Measurements from ENCODE around the gene FLII.
A peak's percentile ranks its signal among the peaks of the same experiment; 100 is the strongest.

The FLII gene

DNA sequence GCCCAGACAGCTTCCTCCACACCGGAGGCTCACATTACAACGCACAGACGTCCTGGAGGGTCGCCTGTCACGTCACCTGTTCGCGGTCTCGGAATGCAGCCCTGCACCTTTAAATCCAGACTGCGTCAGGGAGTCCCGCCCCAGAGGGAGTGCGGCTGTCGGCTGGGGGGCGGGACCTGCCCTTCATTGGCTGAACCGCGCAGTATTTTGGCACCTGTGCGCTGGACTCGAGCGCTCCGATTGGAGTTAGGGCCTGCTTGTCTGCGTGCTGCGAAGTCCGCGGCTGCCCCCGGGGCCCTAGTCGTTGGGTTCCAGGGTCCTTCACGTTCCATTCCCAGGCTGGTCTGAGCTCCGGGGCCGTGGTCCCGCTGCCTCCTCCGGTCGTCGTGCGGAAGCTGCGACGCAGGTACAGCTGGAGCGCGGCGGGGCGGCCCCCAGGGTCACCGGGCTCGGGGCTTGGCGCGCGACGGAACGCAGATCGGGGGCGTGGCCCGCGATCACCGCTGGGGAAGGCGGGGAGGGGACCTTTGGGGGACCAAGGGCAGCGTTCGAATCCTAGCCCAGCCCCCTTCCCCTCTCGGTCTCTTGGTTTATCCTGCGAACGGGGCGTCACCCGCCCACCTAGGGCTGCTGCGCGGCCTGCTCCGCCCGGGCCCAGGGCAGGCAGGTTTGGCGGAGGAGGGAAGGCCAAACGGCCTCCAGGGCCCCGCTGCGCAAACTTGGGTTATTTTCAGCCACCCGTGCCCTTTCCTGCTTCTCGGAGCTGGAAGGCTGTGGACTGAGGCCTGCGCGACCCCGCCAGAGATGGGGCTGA, 2.0 kb upstream of the FLII start, which contains the start of gene MIEF2:
Gene MIEF2 (plus strand): TSS at position 331 of the 814 bp plus-strand sequence. CDS start 2,059 bp downstream, outside the sequence.
- DNase-seq (ENCODE audit: low spot score) = peak; percentile 99

DNA sequence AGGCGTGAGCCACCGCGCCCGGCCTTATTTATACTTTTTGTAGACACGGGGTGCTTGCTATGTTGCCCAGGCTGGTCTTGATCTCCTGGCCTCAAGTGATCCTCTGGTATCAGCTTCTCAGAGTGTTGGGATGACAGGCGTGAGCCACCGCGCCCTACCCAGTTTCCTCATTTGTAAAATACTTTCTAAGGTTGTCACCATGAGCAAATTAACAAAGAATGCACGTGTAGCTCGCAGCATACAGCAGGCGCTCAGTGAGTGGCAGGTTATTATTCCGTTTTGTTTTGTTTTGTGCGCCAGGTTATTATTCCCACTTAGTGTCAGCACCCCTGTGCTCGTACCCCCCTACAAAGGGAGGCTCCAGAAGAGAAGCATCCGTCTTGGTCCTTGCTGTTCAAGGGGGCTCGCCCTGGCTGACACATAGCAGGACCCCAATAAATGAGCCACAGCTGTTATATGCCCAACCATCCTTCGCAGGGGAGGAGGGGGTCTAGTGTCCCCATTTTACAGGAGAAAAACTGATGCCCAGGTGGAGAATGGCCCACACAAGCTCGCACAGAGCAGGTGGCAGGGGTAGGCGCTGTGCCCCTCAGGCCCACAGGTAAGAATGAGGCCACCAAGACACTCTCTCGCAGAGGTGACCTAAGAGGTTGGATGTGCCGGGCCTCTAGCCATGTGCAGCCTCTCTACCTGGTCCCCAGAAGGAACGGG, 1.2 kb upstream of the FLII start:
- DNase-seq (ENCODE audit: low spot score) = no peak

DNA sequence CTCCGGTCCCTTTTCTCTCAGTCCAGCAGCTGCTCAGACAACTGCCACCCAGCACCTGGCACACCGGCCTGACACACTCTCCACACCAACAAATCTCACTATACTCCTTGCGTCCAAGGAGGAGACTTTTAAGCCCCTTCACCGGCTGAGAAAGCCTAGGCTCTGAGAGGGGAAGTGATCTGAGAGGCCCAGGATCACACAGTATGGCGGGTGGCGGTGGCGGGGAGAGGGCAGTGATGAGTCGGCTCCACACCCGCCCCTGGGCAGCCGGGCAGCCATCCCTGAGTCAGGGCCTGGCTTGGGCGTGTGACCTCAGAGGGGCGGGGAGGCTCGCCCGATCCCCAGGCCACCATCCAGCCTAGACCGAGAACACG, 569 bp downstream of the FLII start:
- DNase-seq (ENCODE audit: low spot score) = peak; percentile 91

- peak; percentile 62 for DNase-seq (ENCODE audit: low spot score)
Observed at GRCh38 chr17:18257268-18257981, 1.1 kb downstream of the FLII start.

- DNase-seq (ENCODE audit: low spot score) = no peak
Observed at GRCh38 chr17:18256776-18257175, 1.8 kb downstream of the FLII start.

GRCh38 chr17:18256351-18256750, 2.2 kb downstream of the FLII start:
- DNase-seq (ENCODE audit: low spot score) = no peak

DNA sequence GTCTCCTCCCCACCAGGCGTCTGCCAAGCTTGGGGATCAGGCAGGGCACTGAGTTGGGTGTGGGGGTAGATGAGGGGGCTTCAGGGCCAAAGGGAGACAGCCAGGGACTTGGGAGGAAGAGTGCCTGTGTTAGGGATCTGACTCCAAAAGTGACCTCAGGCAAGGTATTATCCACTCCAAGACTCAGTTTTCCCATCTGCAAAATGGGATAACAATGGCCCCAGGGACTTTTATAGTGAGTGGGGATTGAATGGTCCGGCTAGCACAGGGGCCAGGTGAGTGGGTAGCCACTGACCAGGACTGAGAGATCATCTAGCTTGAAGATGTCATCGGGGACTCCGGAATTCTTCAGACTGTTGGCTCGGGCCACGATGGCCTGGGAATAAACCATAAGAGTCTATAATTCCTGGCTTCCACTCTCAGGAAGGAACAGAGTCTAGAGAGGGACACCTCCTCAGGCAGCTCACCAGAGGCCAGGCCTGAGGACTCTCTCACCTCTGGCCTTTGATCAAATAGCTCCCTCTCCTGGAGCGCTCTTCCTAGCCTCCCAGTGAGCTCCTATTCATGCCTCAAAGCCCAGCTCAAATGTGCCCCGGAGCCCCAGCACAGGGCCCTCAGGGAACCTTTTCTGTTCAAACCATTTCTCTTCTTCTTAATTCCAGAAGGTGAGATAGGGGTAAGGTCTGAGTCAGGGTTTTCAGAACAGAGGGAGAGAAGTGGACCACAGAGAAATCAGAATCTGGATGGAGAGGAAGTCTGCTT, 3.5 kb downstream of the FLII start:
- DNase-seq (ENCODE audit: low spot score) = no peak

- DNase-seq (ENCODE audit: low spot score) = no peak
Observed at GRCh38 chr17:18253947-18254821, 4.4 kb downstream of the FLII start.

DNA sequence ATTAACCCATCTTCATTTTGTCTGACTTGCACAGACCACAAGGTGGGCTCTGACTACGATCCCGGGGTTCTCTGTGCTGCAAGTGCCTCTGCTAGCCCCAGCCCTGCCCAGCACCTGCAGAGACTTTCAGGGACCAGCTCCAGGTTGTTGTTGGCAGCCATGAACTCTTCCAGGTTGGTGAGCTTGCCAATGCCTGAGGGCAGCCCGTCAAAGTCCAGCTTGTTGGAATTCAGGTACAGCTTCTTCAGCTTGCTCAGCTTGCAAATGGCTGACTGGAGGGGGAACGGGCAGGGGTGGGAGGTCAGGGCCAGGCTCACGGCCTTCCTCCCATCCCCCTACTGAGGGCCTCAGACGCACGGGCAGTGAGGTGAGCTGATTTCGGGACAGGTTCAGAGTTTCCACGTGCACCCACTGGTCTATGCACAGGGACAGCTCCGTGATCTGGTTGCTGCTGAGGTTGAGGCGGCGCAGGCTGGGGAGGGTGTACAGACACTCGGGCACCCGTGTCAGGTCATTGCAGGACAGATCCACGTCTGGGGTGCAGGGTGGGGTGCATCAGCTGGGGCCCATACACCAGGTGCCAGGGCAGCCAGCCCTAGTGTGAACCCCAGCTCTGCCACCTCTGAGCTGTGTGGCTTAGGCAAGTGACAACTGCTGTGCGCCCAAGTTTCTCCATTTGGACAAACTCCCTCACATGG, 5.2 kb downstream of the FLII start:
- no peak for DNase-seq (ENCODE audit: low spot score)

DNA sequence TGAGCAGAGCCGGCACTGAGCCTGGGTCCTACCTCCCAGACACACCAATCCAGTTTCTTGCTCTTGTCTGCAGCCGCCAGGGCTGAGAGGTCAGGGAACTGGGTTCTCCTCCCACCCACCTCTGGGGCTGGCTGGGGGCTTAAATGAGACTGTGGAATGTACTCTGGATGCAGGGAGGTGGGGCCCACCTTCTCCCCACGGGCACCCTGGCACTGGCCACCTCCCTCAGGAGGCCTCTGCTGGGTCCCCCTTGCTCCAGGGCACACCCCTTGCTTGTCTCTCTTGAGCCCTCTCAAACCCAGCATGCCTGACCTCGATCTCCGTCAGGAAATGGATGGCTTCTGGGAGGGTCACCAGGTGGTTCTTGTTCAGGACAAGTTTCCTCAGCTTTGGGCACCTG, 6.4 kb downstream of the FLII start:
- DNase-seq (ENCODE audit: low spot score) = no peak

- no peak for DNase-seq (ENCODE audit: low spot score)
Observed at GRCh38 chr17:18251204-18251603, 7.3 kb downstream of the FLII start.

DNA sequence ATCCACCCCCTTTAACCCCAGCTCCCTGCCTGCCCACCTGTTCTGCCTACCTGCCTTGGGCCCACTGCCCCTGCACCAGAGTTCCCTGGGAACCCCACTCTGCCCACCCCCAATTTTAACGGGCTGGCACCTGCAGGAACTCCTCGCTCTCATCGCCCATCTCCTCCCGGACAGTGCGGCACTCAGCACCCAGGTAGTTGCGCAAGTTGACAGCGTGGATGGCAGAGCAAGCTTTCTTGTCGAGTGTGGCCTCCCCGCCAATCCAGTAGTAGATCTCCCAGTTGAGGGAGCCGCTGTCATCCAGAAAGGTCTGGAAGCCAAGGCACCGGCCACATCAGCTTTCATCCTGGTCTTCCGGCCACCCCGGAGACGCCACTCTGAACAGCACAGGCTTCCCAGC, 7.8 kb downstream of the FLII start:
- no peak for DNase-seq (ENCODE audit: low spot score)

DNA sequence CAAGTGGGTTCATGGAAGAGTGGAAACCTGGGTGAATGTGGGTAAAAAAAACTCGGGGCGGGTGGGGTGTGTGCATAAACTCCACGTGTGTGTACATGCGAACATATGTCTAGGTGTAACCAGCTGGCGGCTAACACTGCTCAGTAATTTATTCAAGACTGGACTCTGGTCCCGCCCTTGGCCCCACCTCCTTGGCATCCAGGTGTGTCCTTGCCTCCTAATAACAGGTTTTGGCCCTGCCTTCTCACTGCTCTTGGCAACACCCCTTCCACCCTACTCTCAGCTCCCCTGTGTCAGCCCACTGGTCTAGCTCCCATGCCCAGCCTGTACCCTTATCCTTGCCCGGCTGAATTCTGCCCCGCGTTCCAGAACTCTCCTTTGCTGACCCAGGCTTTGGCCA, 8.3 kb downstream of the FLII start:
- no peak for DNase-seq (ENCODE audit: low spot score)

GRCh38 chr17:18248811-18249210, 9.7 kb downstream of the FLII start:
- no peak for DNase-seq (ENCODE audit: low spot score)

GRCh38 chr17:18248300-18248731, 10.2 kb downstream of the FLII start:
- peak; percentile 85 for DNase-seq (ENCODE audit: low spot score)

DNA sequence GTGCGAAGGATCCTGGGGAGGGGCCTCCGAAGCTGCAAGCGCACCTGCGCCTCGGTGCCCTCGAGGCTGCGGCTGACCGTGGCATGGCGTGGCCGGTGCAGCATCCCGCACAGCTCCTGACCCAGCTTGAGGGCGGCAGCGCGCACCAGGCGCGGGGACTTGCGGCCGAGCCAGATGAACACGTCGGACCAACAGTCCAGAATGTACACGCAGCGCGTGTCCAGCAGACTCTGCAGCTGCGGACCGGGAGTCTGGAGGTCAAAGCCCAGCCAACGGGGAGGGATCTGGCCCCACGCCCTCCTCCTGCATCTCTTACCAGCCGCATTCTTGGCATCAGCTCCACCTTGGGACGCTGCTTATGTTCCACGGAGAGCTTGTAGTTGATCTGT, 10.9 kb downstream of the FLII start:
- no peak for DNase-seq (ENCODE audit: low spot score)

DNA sequence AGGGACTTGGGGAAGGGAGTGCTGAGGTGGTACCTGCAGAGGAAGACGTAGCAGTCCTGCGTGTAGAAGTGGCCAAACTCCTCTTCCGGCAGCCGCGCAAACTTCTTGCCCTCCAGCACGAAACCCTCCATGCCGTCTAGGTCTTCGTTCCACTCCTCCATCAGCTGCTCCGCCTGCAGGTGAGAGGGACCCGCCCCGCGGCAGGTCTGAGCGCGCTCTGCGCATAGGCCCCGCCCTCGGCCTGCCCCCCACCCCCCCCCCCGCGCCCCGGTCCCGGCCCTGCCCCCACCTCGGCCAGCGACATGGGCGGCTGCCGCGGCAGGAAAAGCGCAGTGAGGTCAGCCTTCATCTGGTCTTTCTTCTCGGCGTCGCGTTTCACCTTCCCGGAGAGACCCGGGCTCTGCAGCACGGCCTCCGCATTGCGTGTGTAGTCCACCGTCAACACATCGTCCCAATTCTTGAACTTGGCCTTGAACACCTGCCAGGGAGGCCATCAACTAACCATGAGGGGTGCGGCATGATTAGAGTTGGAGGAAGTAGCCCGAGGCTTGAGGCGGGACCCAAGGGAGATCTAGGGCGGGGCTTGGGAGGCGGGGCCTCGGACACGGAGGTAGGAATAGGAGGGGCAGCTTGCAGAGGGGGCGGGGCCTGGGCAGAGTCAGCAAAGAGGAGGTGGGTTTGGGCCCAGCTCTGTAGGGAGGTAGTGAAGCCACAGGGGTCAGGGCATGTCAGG, 11.5 kb downstream of the FLII start:
- peak; percentile 47 for DNase-seq (ENCODE audit: low spot score)

GRCh38 chr17:18246109-18246725, 12.3 kb downstream of the FLII start:
- DNase-seq (ENCODE audit: low spot score) = no peak

Measured in AG08395 (cell line).